Thymus (tissue), 11 donors: Measurements from ENCODE around the gene ZBTB20. TPM values are rescaled to one million over a fixed set of nuclear protein-coding genes. Genes with fewer than 3 reads are reported as not detected.

ENCODE experiments used
- DNase-seq, 9 donors: peaks; one replicate each; pipeline ENCODE4 v3.0.0-alpha.2; 2013; ENCODE audit warnings: low spot score in 9 of 9, low read depth in 6 of 9, missing footprints in 1 of 9
- H3K27ac ChIP-seq, 2 donors: one replicate each; pipeline ENCODE4 v1.5.1; 2013; ENCODE audit warnings: control low read depth in 1 of 2, low read depth in 1 of 2, low read length in 1 of 2, mild to moderate bottlenecking in 1 of 2, moderate library complexity in 1 of 2
- H3K27me3 ChIP-seq, 2 donors: one replicate each; pipeline ENCODE4 v1.5.1; 2013; ENCODE audit warnings: low read length in 1 of 2; ENCODE audit not compliant: control insufficient read depth in 2 of 2, insufficient read depth in 1 of 2
- H3K36me3 ChIP-seq, 2 donors: one replicate each; pipeline ENCODE4 v1.5.1; 2013; ENCODE audit warnings: low read length in 1 of 2, mild to moderate bottlenecking in 1 of 2, moderate library complexity in 1 of 2; ENCODE audit not compliant: control insufficient read depth in 2 of 2, insufficient read depth in 2 of 2
- H3K4me1 ChIP-seq, 2 donors: one replicate each; pipeline ENCODE4 v1.5.1; 2013; ENCODE audit warnings: low read length in 2 of 2; ENCODE audit not compliant: control insufficient read depth in 2 of 2, insufficient read depth in 2 of 2
- H3K4me3 ChIP-seq, 2 donors: one replicate each; pipeline ENCODE4 v1.5.1; 2013; ENCODE audit warnings: low read length in 2 of 2, control low read depth in 1 of 2, mild to moderate bottlenecking in 1 of 2
- H3K9me3 ChIP-seq, 2 donors: one replicate each; pipeline ENCODE4 v1.5.1; 2013; ENCODE audit warnings: low read length in 1 of 2, mild to moderate bottlenecking in 1 of 2; ENCODE audit not compliant: control insufficient read depth in 2 of 2, insufficient read depth in 1 of 2
- WGBS: extraction: QIAGEN DNeasy Blood & Tissue Kit; methylation state at CpG from one replicate; pipeline ENCODE4 v1.1.7; 2013; 5-methylcytosine and 5-hydroxymethylcytosine counted together
- polyA plus RNA-seq: library from polyadenylated mRNA; stranded (reverse); fragments of 200-250 nt; gene quantifications from one replicate; pipeline ENCODE4 v1.2.3, GENCODE V29; 2013
- total RNA-seq: library from RNA; stranded (reverse); fragments of 120-200 nt; gene quantifications from one replicate; pipeline ENCODE4 v1.2.4, GENCODE V29; 2013
- donor health status: healthy.

ZBTB20 gene
- total and polyA plus RNA-seq, 2 donors: 1.2 to 8.9 TPM

- H3K27ac ChIP-seq: no peak overlapping the region
- H3K36me3 ChIP-seq: no peaks in the 10 kb centered on the region
- no peaks in the 10 kb centered on the region for H3K27me3 ChIP-seq
- WGBS: 98% methylated on average over 3 of the region's 3 CpGs
- DNase-seq: no peak
- H3K9me3 ChIP-seq: no peaks in the 10 kb centered on the region
- no peaks in the 10 kb centered on the region for H3K4me1 ChIP-seq
- no peak overlapping the region for H3K4me3 ChIP-seq
These were observed 205.3 kb downstream of the ZBTB20 start for GRCh38 chr3:114941626-114942309.

- no peaks in the 10 kb centered on the region for H3K36me3 ChIP-seq
- no peaks in the 10 kb centered on the region for H3K27me3 ChIP-seq
- no peak overlapping the region for H3K4me3 ChIP-seq
- no peaks in the 10 kb centered on the region for H3K9me3 ChIP-seq
- DNase-seq: no peak
- no peaks in the 10 kb centered on the region for H3K4me1 ChIP-seq
- H3K27ac ChIP-seq: no peak overlapping the region
These were observed 207.2 kb downstream of the ZBTB20 start for GRCh38 chr3:114939920-114940319.

GRCh38 chr3:114933407-114933806 is 213.7 kb downstream of the ZBTB20 start:
- WGBS: 95% methylated on average over 1 of the region's 1 CpG
- H3K27me3 ChIP-seq: no peaks in the 10 kb centered on the region
- no peak overlapping the region for H3K4me3 ChIP-seq
- no peaks in the 10 kb centered on the region for H3K36me3 ChIP-seq
- H3K4me1 ChIP-seq: no peaks in the 10 kb centered on the region
- no peak for DNase-seq
- H3K27ac ChIP-seq: no peak overlapping the region
- no peaks in the 10 kb centered on the region for H3K9me3 ChIP-seq

- H3K27ac ChIP-seq: no peak overlapping the region
- no peaks in the 10 kb centered on the region for H3K36me3 ChIP-seq
- no peaks in the 10 kb centered on the region for H3K9me3 ChIP-seq
- WGBS: 98% methylated on average over 21 of the region's 21 CpGs
- no peak overlapping the region for H3K4me3 ChIP-seq
- no peaks in the 10 kb centered on the region for H3K27me3 ChIP-seq
- no peaks in the 10 kb centered on the region for H3K4me1 ChIP-seq
- DNase-seq: no peak
These were observed 216.9 kb downstream of the ZBTB20 start for GRCh38 chr3:114929971-114930732.

GRCh38 chr3:114928989-114929640 is 218.0 kb downstream of the ZBTB20 start:
- Histone ChIP-seq H3K9me3 (no peaks in the 10 kb centered on the region), H3K27ac (no peak overlapping the region), H3K36me3 (no peaks in the 10 kb centered on the region), H3K4me1 (no peaks in the 10 kb centered on the region), H3K4me3 (no peak overlapping the region), H3K27me3 (no peaks in the 10 kb centered on the region)
- DNase-seq: no peak
- 98% methylated on average over 2 of the region's 2 CpGs for WGBS

GRCh38 chr3:114904633-114905032 is 242.5 kb downstream of the ZBTB20 start:
- Histone ChIP-seq H3K27ac (no peak overlapping the region), H3K27me3 (no peaks in the 10 kb centered on the region), H3K9me3 (no peaks in the 10 kb centered on the region), H3K4me1 (peaks cover 0 to 2% of the 10 kb centered on the region in 2 donors), H3K36me3 (no peaks in the 10 kb centered on the region), H3K4me3 (no peak overlapping the region)
- no peak for DNase-seq
- 28% methylated on average over 3 of the region's 3 CpGs for WGBS

- no peak for DNase-seq
- 83% methylated on average over 1 of the region's 1 CpG for WGBS
- no peak overlapping the region for H3K27ac ChIP-seq
- no peaks in the 10 kb centered on the region for H3K27me3 ChIP-seq
- peaks cover 0 to 3% of the 10 kb centered on the region in 2 donors for H3K4me1 ChIP-seq
- no peaks in the 10 kb centered on the region for H3K36me3 ChIP-seq
- no peak overlapping the region for H3K4me3 ChIP-seq
- H3K9me3 ChIP-seq: no peaks in the 10 kb centered on the region
These were observed 243.9 kb downstream of the ZBTB20 start for GRCh38 chr3:114903213-114903612.

- H3K27ac ChIP-seq: no peak overlapping the region
- no peak for DNase-seq
These were observed 244.4 kb downstream of the ZBTB20 start for GRCh38 chr3:114902691-114903101.

GRCh38 chr3:114900908-114901307 is 246.2 kb downstream of the ZBTB20 start:
- DNase-seq: no peak
- H3K36me3 ChIP-seq: no peaks in the 10 kb centered on the region
- H3K4me3 ChIP-seq: no peak overlapping the region
- H3K27ac ChIP-seq: no peak overlapping the region
- H3K9me3 ChIP-seq: no peaks in the 10 kb centered on the region
- 95% methylated on average over 8 of the region's 8 CpGs for WGBS
- H3K4me1 ChIP-seq: peaks cover 0 to 3% of the 10 kb centered on the region in 2 donors
- H3K27me3 ChIP-seq: no peaks in the 10 kb centered on the region

More at GRCh38 chr3:114902691-114903101, 244.4 kb downstream of the ZBTB20 start:
- no peaks in the 10 kb centered on the region for H3K36me3 ChIP-seq
- peaks cover 0 to 3% of the 10 kb centered on the region in 2 donors for H3K4me1 ChIP-seq
- no peak overlapping the region for H3K4me3 ChIP-seq
- H3K27me3 ChIP-seq: no peaks in the 10 kb centered on the region
- H3K9me3 ChIP-seq: no peaks in the 10 kb centered on the region
